K562 (cell line): ENCODE results near the gene FAM180B. TPM values are rescaled to one million over a fixed set of nuclear protein-coding genes. Genes with fewer than 3 reads are reported as not detected.
"Not testable (repeated sequence)": the region's sequence is repeated elsewhere in the genome, so short reads cannot be mapped to it uniquely, and the experiment has no call there.

Source experiments
- ATAC-seq: fragments of 200-7000 bp; cut with Tn5 transposase; 3 replicates; pipeline ENCODE4 v1.9.1; 2020; ENCODE audit warnings: moderate library complexity
- BruUV-seq: library from RNA; stranded (reverse); fragments of 400-500 nt; replicated peaks from 2 replicates; lab custom pipeline; 2021; lab: Mats Ljungman, UMichigan
- CTCF ChIA-PET: fragments of 300-600 bp; formaldehyde crosslinking; extraction: SDS; loops from one replicate; lab custom pipeline; 2021; ENCODE audit warnings: low intra/inter-chr PET ratio; lab: Yijun Ruan, JAX
- POLR2A ChIA-PET: fragments of 300-600, 350-650 bp; sonication (Branson Sonifier 250); formaldehyde crosslinking; extraction: SDS; loops from one replicate; lab custom pipeline; 2021; ENCODE audit warnings: antibody characterized with exemption, inconsistent platforms; lab: Yijun Ruan, JAX
- DNase-seq, 4 experiments: peaks; one replicate each; pipeline versions ENCODE4 v3.0.0 to v3.0.0-alpha.2; 2011 to 2018; ENCODE audit warnings: low spot score in 3 of 4, mixed read lengths in 3 of 4; ENCODE audit errors: extremely low read depth in 1 of 4
- FAIRE-seq: peaks from 2 replicates; lab custom pipeline; 2011; peaks lifted over from hg19 to GRCh38; lab: Jason Lieb, UNC
- H2AFZ ChIP-seq: 2 replicates; pipeline ENCODE4 v1.6.0; 2011; ENCODE audit warnings: low read depth, low read length, control low read depth, inconsistent platforms
- H3K27ac ChIP-seq: fragments of 200-600 bp; 3 replicates; pipeline ENCODE4 v1.8.0; 2011; ENCODE audit warnings: low read depth, mild to moderate bottlenecking, control low read depth, inconsistent platforms, low read length, moderate library complexity, mixed read lengths; ENCODE audit errors: extremely low read depth
- H3K27me3 ChIP-seq, 2 experiments: fragments of 300-600 bp in 1 of 2; 2 replicates in 1 of 2; 3 replicates in 1 of 2; pipeline versions ENCODE4 v1.6.0 to v1.8.0; 2011; ENCODE audit warnings: inconsistent platforms in 2 of 2, low read length in 2 of 2, mild to moderate bottlenecking in 1 of 2, mixed read lengths in 1 of 2, moderate library complexity in 1 of 2; ENCODE audit not compliant: control insufficient read depth in 2 of 2, insufficient read depth in 2 of 2
- H3K36me3 ChIP-seq: fragments of 300-600 bp; 3 replicates; pipeline ENCODE4 v1.8.0; 2011; ENCODE audit warnings: mild to moderate bottlenecking, low read length, inconsistent platforms; ENCODE audit not compliant: control insufficient read depth, insufficient read depth
- H3K4me1 ChIP-seq, 2 experiments: fragments of 200-600 bp in 1 of 2; replicated peaks in 1 of 2; 2 replicates in 1 of 2; 3 replicates in 1 of 2; pipeline versions ENCODE4 v1.5.1 to v1.8.0; 2011; ENCODE audit warnings: inconsistent platforms in 2 of 2, low read length in 2 of 2, mild to moderate bottlenecking in 1 of 2, mixed read lengths in 1 of 2, moderate library complexity in 1 of 2; ENCODE audit not compliant: control insufficient read depth in 2 of 2, insufficient read depth in 2 of 2
- H3K4me2 ChIP-seq: 2 replicates; pipeline ENCODE4 v1.6.1; 2011; ENCODE audit warnings: low read length, control low read depth, inconsistent platforms, mixed read lengths; ENCODE audit not compliant: insufficient read depth
- H3K4me3 ChIP-seq: fragments of 200-600 bp; sonication (generic), shearing (Covaris generic); 2 replicates; pipeline ENCODE4 v1.5.1; 2016; ENCODE audit warnings: control low read depth, inconsistent platforms
- H3K79me2 ChIP-seq: fragments of 200-600 bp; 3 replicates; pipeline ENCODE4 v1.8.0; 2011; ENCODE audit warnings: low read length, inconsistent platforms; ENCODE audit not compliant: control insufficient read depth, insufficient read depth
- H3K9ac ChIP-seq, 2 experiments: 2 replicates each; pipeline versions ENCODE4 v1.6.0 to v1.6.1; 2011; ENCODE audit warnings: low read depth in 2 of 2, low read length in 2 of 2, control low read depth in 1 of 2, inconsistent platforms in 1 of 2, mild to moderate bottlenecking in 1 of 2, mixed read lengths in 1 of 2; ENCODE audit not compliant: insufficient read depth in 1 of 2
- H3K9me1 ChIP-seq: one replicate; pipeline ENCODE4 v1.6.0; 2011; ENCODE audit warnings: inconsistent platforms, mild to moderate bottlenecking, low read length, moderate library complexity; ENCODE audit not compliant: control insufficient read depth, insufficient read depth
- H3K9me3 ChIP-seq: replicated peaks from 2 replicates; pipeline ENCODE4 v1.5.1; 2011; ENCODE audit warnings: low read depth, low read length, inconsistent platforms; ENCODE audit not compliant: control insufficient read depth, insufficient read depth
- H4K20me1 ChIP-seq: replicated peaks from 2 replicates; pipeline ENCODE4 v1.6.1; 2011; ENCODE audit warnings: low read length, inconsistent platforms, mixed read lengths; ENCODE audit not compliant: control insufficient read depth, insufficient read depth
- ATF1 ChIP-seq, 2 experiments: fragments of 450-650 bp in 1 of 2; IDR thresholded peaks; 2 replicates each; pipeline ENCODE4 v1.6.1; 2016; ENCODE audit warnings: missing compliant biosample characterization in 1 of 2, missing genetic modification characterization in 1 of 2
- ATF2 ChIP-seq: sonication (generic); formaldehyde crosslinking; IDR thresholded peaks from 2 replicates; pipeline ENCODE4 v1.8.1; 2022; ENCODE audit warnings: missing genetic modification reagents
- CTBP1 ChIP-seq: fragments of 450-650 bp; IDR thresholded peaks from 2 replicates; pipeline ENCODE4 v1.6.1; 2016; ENCODE audit warnings: borderline replicate concordance
- DMBX1 ChIP-seq: fragments of 250-450 bp; sonication (Bioruptor Pico); IDR thresholded peaks from 2 replicates; pipeline ENCODE4 v1.8.0; 2022; ENCODE audit warnings: inconsistent platforms, mild to moderate bottlenecking, moderate library complexity, borderline replicate concordance
- HEY1 ChIP-seq: fragments of 250-450 bp; sonication (Bioruptor Pico); IDR thresholded peaks from 2 replicates; pipeline ENCODE4 v1.5.0; 2020; ENCODE audit warnings: mild to moderate bottlenecking, moderate library complexity, borderline replicate concordance
- HNRNPL ChIP-seq: fragments of 200-400 bp; formaldehyde crosslinking; IDR thresholded peaks from 2 replicates; pipeline ENCODE4 v1.6.1; 2017; ENCODE audit warnings: low read depth, mild to moderate bottlenecking, low read length
- JUNB ChIP-seq: fragments of 450-650 bp; formaldehyde crosslinking; conservative IDR thresholded peaks from 2 replicates; pipeline ENCODE4 v1.4.0; 2020; ENCODE audit warnings: mild to moderate bottlenecking
- KLF13 ChIP-seq: fragments of 450-650 bp; IDR thresholded peaks from 2 replicates; pipeline ENCODE4 v1.6.1; 2016; ENCODE audit warnings: missing genetic modification characterization, low read depth, mild to moderate bottlenecking, missing compliant biosample characterization, moderate library complexity, borderline replicate concordance
- MXD1 ChIP-seq: fragments of 250-450 bp; sonication (Bioruptor Pico); IDR thresholded peaks from 2 replicates; pipeline ENCODE4 v1.8.0; 2021; ENCODE audit warnings: borderline replicate concordance, mild to moderate bottlenecking, moderate library complexity; ENCODE audit not compliant: poor library complexity, severe bottlenecking
- NRF1 ChIP-seq, 2 experiments: fragments of 450-650 bp; IDR thresholded peaks in 1 of 2; conservative IDR thresholded peaks in 1 of 2; 2 replicates each; pipeline ENCODE4 v1.6.1; 2014; ENCODE audit warnings: mild to moderate bottlenecking in 2 of 2
- RUNX1 ChIP-seq: sonication (generic); IDR thresholded peaks from 2 replicates; pipeline ENCODE4 v1.6.1; 2016; ENCODE audit warnings: antibody characterized with exemption, low read depth
- SMAD4 ChIP-seq: fragments of 250-450 bp; sonication (Bioruptor Pico); conservative IDR thresholded peaks from 2 replicates; pipeline ENCODE4 v1.8.0; 2021; ENCODE audit warnings: inconsistent platforms, mild to moderate bottlenecking, moderate library complexity
- SRSF3 ChIP-seq: fragments of 200-400 bp; formaldehyde crosslinking; IDR thresholded peaks from 2 replicates; pipeline ENCODE4 v1.6.1; 2016; ENCODE audit warnings: mild to moderate bottlenecking, low read length, moderate library complexity; ENCODE audit not compliant: insufficient read depth
- SRSF7 ChIP-seq: fragments of 200-400 bp; formaldehyde crosslinking; optimal IDR thresholded peaks from 2 replicates; pipeline ENCODE3; 2017; ENCODE audit warnings: mild to moderate bottlenecking, low read depth, low read length
- SUPT5H ChIP-seq: fragments of 450-650 bp; IDR thresholded peaks from 2 replicates; pipeline ENCODE4 v1.6.1; 2016
- YY1 ChIP-seq, 3 experiments: IDR thresholded peaks; 2 replicates each; pipeline ENCODE4 v1.6.1; 2011; ENCODE audit warnings: low read length in 2 of 3, mild to moderate bottlenecking in 2 of 3, moderate library complexity in 2 of 3, borderline replicate concordance in 1 of 3, control low read depth in 1 of 3, low read depth in 1 of 3; ENCODE audit not compliant: insufficient read depth in 3 of 3, insufficient replicate concordance in 2 of 3, control insufficient read depth in 1 of 3, insufficient read length in 1 of 3; ENCODE audit errors: extremely low read depth in 1 of 3
- ZFP36 ChIP-seq: fragments of 150-350 bp; IDR thresholded peaks from 2 replicates; pipeline ENCODE4 v1.6.1; 2018; ENCODE audit warnings: low read length, low read depth; ENCODE audit not compliant: partially characterized antibody
- ZKSCAN1 ChIP-seq: fragments of 150-350 bp; IDR thresholded peaks from 2 replicates; pipeline ENCODE4 v1.6.1; 2016; ENCODE audit warnings: low read depth, low read length
- ZKSCAN3 ChIP-seq: fragments of 250-450 bp; sonication (Bioruptor Pico); IDR thresholded peaks from 2 replicates; pipeline ENCODE4 v1.4.0; 2020
- WGBS: fragments of 100-300 bp; shearing (Covaris generic); methylation state at CpG from one replicate; pipeline ENCODE4 v1.1.6; 2016; ENCODE audit warnings: low coverage, mixed read lengths; ENCODE audit not compliant: insufficient coverage; ENCODE audit errors: missing lambda C conversion rate; 5-methylcytosine and 5-hydroxymethylcytosine counted together
- in situ Hi-C: fragments of 300-500 bp; cut with MboI; formaldehyde crosslinking; loops from 4 replicates; pipeline ENCODE4 v1.15.0; 2018; ENCODE audit warnings: inconsistent platforms, mixed read lengths
- intact Hi-C: fragments of 100-400 bp; cut with micrococcal nuclease; formaldehyde crosslinking; loops from 2 replicates; pipeline ENCODE4 v1.14.2; 2022
- polyA plus RNA-seq, 8 experiments: library from polyadenylated mRNA; depleted of rRNA in 4 of 8; stranded (reverse) in 5 of 8; unstranded in 3 of 8; fragments of >200 nt; fragmentation: Nextera tagmentation in 2 of 8; fragmentation: Illumina TruSeq in 1 of 8; extraction: Ambion mirVana in 2 of 8; extraction: Trizol in 1 of 8; gene quantifications; 2 replicates each; pipeline versions ENCODE4 v1.2.1 to v1.2.3, GENCODE V29; 2011 to 2014; ENCODE audit warnings: inconsistent platforms in 1 of 8, missing spikeins in 1 of 8
- total RNA-seq, 7 experiments: library from RNA; depleted of rRNA in 6 of 7; stranded (reverse); fragments of >200 nt in 6 of 7; fragmentation: Illumina TruSeq in 2 of 7; extraction: Trizol in 2 of 7; gene quantifications; 2 replicates each; pipeline versions ENCODE4 v1.2.1 to v1.2.3, GENCODE V29; 2011 to 2021; ENCODE audit warnings: low replicate concordance in 1 of 7

Gene FAM180B
- total and polyA plus RNA-seq, 9 of the 15 experiments (the other 6 are each of a cell fraction or from before 2014, with no cell fraction given), result 0.05 to 0.14 TPM; not detected in 7

GRCh38 chr11:47553406-47553743, 33.1 kb upstream of the FAM180B start (continued):
- TF ChIP-seq ATF1 (CRISPR knock-in tag; IDR thresholded peaks at IDR 0.05), result no peak
- TF ChIP-seq ATF1 (tag; IDR thresholded peaks at IDR 0.05), result peak; percentile 33; the same call in 1 of the 2 replicates
- TF ChIP-seq KLF13 (tag), result 0 out of 2 replicates have a peak, but pooled peaks have one; percentile 2
- no peak for TF ChIP-seq DMBX1 (CRISPR knock-in tag)
- no peak for TF ChIP-seq ZFP36
- no peak for TF ChIP-seq ATF2 (CRISPR knock-in tag)
- 0 out of 2 replicates have a peak, but pooled peaks have one; percentile 12 for TF ChIP-seq CTBP1
- TF ChIP-seq YY1 (IDR thresholded peaks at IDR 0.05; ENCODE audit: borderline replicate concordance in 1 of 3, control insufficient read depth in 1 of 3, extremely low read depth in 1 of 3, insufficient read depth in 3 of 3, insufficient read length in 1 of 3, insufficient replicate concordance in 2 of 3, low read depth in 1 of 3, low read length in 2 of 3), result no peak
- no peak for TF ChIP-seq HEY1
- TF ChIP-seq SRSF3, result no peak
- TF ChIP-seq ZKSCAN3, result no peak
- TF ChIP-seq SRSF7, result no peak
- TF ChIP-seq ZKSCAN1, result no peak
- no peak for TF ChIP-seq SUPT5H
- peak; percentile 11 to 51; a peak in 2 of 4 replicates for TF ChIP-seq NRF1 (conservative IDR thresholded peaks at IDR 0.05 in 1 of 2, IDR thresholded peaks at IDR 0.05 in 1 of 2)
- TF ChIP-seq SMAD4 (CRISPR knock-in tag), result peak; percentile 11; the same call in 1 of the 2 replicates
- TF ChIP-seq MXD1 (CRISPR knock-in tag), result no peak
- TF ChIP-seq HNRNPL, result 0 out of 2 replicates have a peak, but pooled peaks have one; percentile 10
- 0 out of 2 replicates have a peak, but pooled peaks have one; percentile 20 for TF ChIP-seq JUNB (CRISPR knock-in tag)
- TF ChIP-seq RUNX1, result no peak

- BruUV-seq, H3K36me3 ChIP-seq, intact Hi-C loops, H4K20me1 ChIP-seq, H3K4me2 ChIP-seq, H3K27ac ChIP-seq, FAIRE-seq, H3K9ac ChIP-seq, ATAC-seq, H3K9me1 ChIP-seq, DNase-seq, H3K9me3 ChIP-seq, in situ Hi-C loops, H3K27me3 ChIP-seq, H3K4me3 ChIP-seq, H2AFZ ChIP-seq: not testable (repeated sequence)
- 91% methylated on average over 11 of the region's 12 CpGs for WGBS
- H3K79me2 ChIP-seq, result peaks cover 10% of the 10 kb centered on the region
- ChIA-PET CTCF (interaction anchor here (0.6 kb wide), 1 partner anchor 297 kb away, joined by 3 read pairs; no protein-coding TSS in a partner anchor), POLR2A (interaction anchor here (0.6 to 2.5 kb wide), 2 partner anchors 8 to 195 kb away, joined by 4 to 21 read pairs; partner anchors contain the start of gene PTPMT1)
- H3K4me1 ChIP-seq, result peaks cover 4 to 11% of the 10 kb centered on the region in 2 experiments; a peak in 4 of 5 replicates
These were observed 29.5 kb upstream of the FAM180B start for GRCh38 chr11:47557004-47557403.
